Stomach (tissue), 19 donors: ENCODE measurements around the gene FMC1. TPM values are rescaled to one million over a fixed set of nuclear protein-coding genes. Genes with fewer than 3 reads are reported as not detected.

Experiments used
- DNase-seq, 2 donors: peaks; one replicate each; pipeline versions ENCODE4 v3.0.0 to v3.0.0-alpha.2; 2013 to 2019
- H3K27ac ChIP-seq, 5 donors: fragments of 200-600 bp in 4 of 5; sonication (generic) in 4 of 5; one replicate each; pipeline ENCODE4 v1.5.1; 2013 to 2019; ENCODE audit warnings: mild to moderate bottlenecking in 1 of 5, moderate library complexity in 1 of 5
- H3K27me3 ChIP-seq, 3 donors: fragments of 200-600 bp; sonication (generic); one replicate each; pipeline ENCODE4 v1.5.1; 2017 to 2019; ENCODE audit warnings: mixed run types in 1 of 3
- H3K36me3 ChIP-seq, 4 donors: fragments of 200-600 bp; sonication (generic); 1 replicate in 3 of 4; 2 replicates in 1 of 4; pipeline ENCODE4 v1.5.1; 2016 to 2019
- H3K4me1 ChIP-seq, 4 donors: fragments of 200-600 bp; sonication (generic); one replicate each; pipeline ENCODE4 v1.5.1; 2016 to 2019
- H3K4me3 ChIP-seq, 4 donors: fragments of 200-600 bp; sonication (generic) in 3 of 4; one replicate each; pipeline ENCODE4 v1.5.1; 2016 to 2019; ENCODE audit warnings: mild to moderate bottlenecking in 1 of 4
- H3K9me3 ChIP-seq, 4 donors: fragments of 200-600 bp; sonication (generic); one replicate each; pipeline ENCODE4 v1.5.1; 2016 to 2019
- EP300 ChIP-seq: sonication (generic); formaldehyde crosslinking; IDR thresholded peaks from one replicate; pipeline ENCODE4 v1.6.1; 2017; ENCODE audit warnings: antibody characterized with exemption
- POLR2A ChIP-seq, 4 donors: fragments of 450-650 bp; IDR thresholded peaks; one replicate each; pipeline ENCODE4 v1.6.1; 2016; ENCODE audit warnings: antibody characterized with exemption in 4 of 4, control low read depth in 2 of 4, mild to moderate bottlenecking in 1 of 4, moderate library complexity in 1 of 4
- POLR2AphosphoS5 ChIP-seq, 3 donors: sonication (generic); formaldehyde crosslinking; IDR thresholded peaks; one replicate each; pipeline ENCODE4 v1.6.1; 2016; ENCODE audit warnings: antibody characterized with exemption in 3 of 3
- WGBS, 5 donors: extraction: QIAGEN DNeasy Blood & Tissue Kit in 3 of 5; methylation state at CpG; one replicate each; pipeline versions ENCODE4 v1.1.5 to v1.1.7; 2013 to 2018; 5-methylcytosine and 5-hydroxymethylcytosine counted together
- intact Hi-C: fragments of 100-400 bp; cut with DNase I; formaldehyde crosslinking; loops from one replicate; pipeline ENCODE4 v1.15.1; 2023; ENCODE audit warnings: low total_unique reads
- long read RNA-seq, 10 donors: transcript quantifications; one replicate each; lab custom pipeline, GENCODE V29; 2026
- polyA plus RNA-seq, 3 donors: library from polyadenylated mRNA; stranded (reverse); fragments of 200-250 nt; gene quantifications; one replicate each; pipeline ENCODE4 v1.2.3, GENCODE V29; 2013
- total RNA-seq, 5 donors: library from RNA; depleted of rRNA; stranded (reverse); fragments of >200 nt; gene quantifications; one replicate each; pipeline versions ENCODE4 v1.1.0 to v1.2.3, GENCODE V29; 2014 to 2016
- TF ChIP-seq, protein P1 (sequence below), 7 experiments: fragments of 450-650 bp in 4 of 7; fragments of 200-600 bp in 3 of 7; sonication (generic) in 3 of 7; IDR thresholded peaks; one replicate each; pipeline ENCODE4 v1.5.1; 2016 to 2019; ENCODE audit warnings: antibody characterized with exemption in 7 of 7, control low read depth in 2 of 7, mild to moderate bottlenecking in 1 of 7
- donor health status: healthy with polysubstance abuse.
- donor health status: Bipolar disorder and iron deficiency.
- donor health status: healthy.

FMC1 gene, protein sequence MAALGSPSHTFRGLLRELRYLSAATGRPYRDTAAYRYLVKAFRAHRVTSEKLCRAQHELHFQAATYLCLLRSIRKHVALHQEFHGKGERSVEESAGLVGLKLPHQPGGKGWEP
- total RNA-seq (10 to 100 TPM in 3 of 5 donors, 1 to 10 TPM in 1, not detected in 1; 6.2 to 13.6 (median 11.0) TPM), polyA plus RNA-seq (10 to 100 TPM; 21.5 to 42.6 (median 23.5) TPM)
- long read RNA-seq, donor 1, transcript FMC1-201 (2 exons, 1,210 nt), result major isoform, 16 of 17 reads
- long read RNA-seq, donor 1, partial matches to known transcripts, result 0 of 17 reads
- long read RNA-seq, donor 1, other reads (novel, unspliced or antisense), result 0 of 17 reads
- long read RNA-seq, donor 2, transcript FMC1-201 (2 exons, 1,210 nt), result major isoform, 10 of 10 reads
- long read RNA-seq, donor 2, partial matches to known transcripts, result 0 of 10 reads
- long read RNA-seq, donor 2, other reads (novel, unspliced or antisense), result 0 of 10 reads
- long read RNA-seq, donor 3, transcript FMC1-201 (2 exons, 1,210 nt), result major isoform, 14 of 14 reads
- long read RNA-seq, donor 3, partial matches to known transcripts, result 0 of 14 reads
- long read RNA-seq, donor 3, other reads (novel, unspliced or antisense), result 0 of 14 reads
- long read RNA-seq, donor 4, partial matches to known transcripts, result 0 of 3 reads
- long read RNA-seq, donor 4, other reads (novel, unspliced or antisense), result 0 of 3 reads
- long read RNA-seq, donor 5, transcript FMC1-201 (2 exons, 1,210 nt), result major isoform, 27 of 38 reads
- long read RNA-seq, donor 5, partial matches to known transcripts, result 9 of 38 reads
- long read RNA-seq, donor 5, other reads (novel, unspliced or antisense), result 0 of 38 reads
- long read RNA-seq, donor 6, transcript FMC1-201 (2 exons, 1,210 nt), result major isoform, 62 of 65 reads
- long read RNA-seq, donor 6, partial matches to known transcripts, result 0 of 65 reads
- long read RNA-seq, donor 6, other reads (novel, unspliced or antisense), result 0 of 65 reads
- long read RNA-seq, donor 7, transcript FMC1-201 (2 exons, 1,210 nt), result major isoform, 37 of 39 reads
- long read RNA-seq, donor 7, partial matches to known transcripts, result 0 of 39 reads
- long read RNA-seq, donor 7, other reads (novel, unspliced or antisense), result 0 of 39 reads
- long read RNA-seq, donor 8, transcript FMC1-201 (2 exons, 1,210 nt), result major isoform, 51 of 58 reads
- long read RNA-seq, donor 8, partial matches to known transcripts, result 7 of 58 reads
- long read RNA-seq, donor 8, other reads (novel, unspliced or antisense), result 0 of 58 reads
- long read RNA-seq, donor 9, transcript FMC1-201 (2 exons, 1,210 nt), result major isoform, 24 of 26 reads
- long read RNA-seq, donor 9, partial matches to known transcripts, result 0 of 26 reads
- long read RNA-seq, donor 9, other reads (novel, unspliced or antisense), result 0 of 26 reads
- long read RNA-seq, donor 10, transcript FMC1-201 (2 exons, 1,210 nt), result major isoform, 17 of 18 reads
- long read RNA-seq, donor 10, partial matches to known transcripts, result 0 of 18 reads
- long read RNA-seq, donor 10, other reads (novel, unspliced or antisense), result 0 of 18 reads

DNA sequence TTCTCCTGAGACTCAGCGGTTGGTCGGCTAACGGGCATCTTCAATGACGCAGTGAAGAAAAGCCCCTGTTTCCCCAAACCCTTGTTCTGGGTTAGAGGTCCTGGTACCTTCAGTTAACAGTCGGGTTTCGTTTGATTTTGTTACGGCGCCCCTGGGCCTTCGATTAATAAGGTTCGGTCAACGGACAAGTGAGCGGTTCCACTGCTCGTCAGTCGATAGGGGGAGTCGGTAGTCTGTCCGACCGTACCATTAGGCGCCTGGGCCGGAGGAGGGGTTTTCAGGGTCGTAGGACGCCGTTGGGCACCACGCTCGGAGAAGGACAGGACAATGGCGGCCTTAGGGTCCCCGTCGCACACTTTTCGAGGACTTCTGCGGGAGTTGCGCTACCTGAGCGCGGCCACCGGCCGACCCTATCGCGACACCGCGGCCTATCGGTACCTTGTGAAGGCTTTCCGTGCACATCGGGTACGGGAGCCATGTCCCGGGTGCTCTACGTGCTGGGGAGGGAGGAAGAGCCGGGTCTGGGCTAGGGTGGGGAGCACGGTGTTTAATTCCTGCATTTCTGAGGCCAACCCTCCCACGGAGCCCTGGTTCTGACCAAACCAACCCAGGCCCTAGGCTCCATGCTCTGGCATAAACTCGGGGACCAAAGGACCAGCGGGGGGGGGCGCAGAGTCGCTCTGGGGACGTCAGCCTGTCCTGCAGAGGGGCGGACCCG lies at the start of gene FMC1:
FMC1 (plus strand) TSS at position 280 of the 718 bp plus-strand sequence; CDS start at position 328, 48 bp downstream.
- peak within 1 kb of the TSS; percentile 57 to 95 (median 72) for H3K4me3 ChIP-seq
- DNase-seq, result peak; percentile 93 to 98
- WGBS, 5 donors, result 0 to 1% (median 0%) methylated on average over 32 to 54 of the region's 54 CpGs
- no peaks in the 10 kb centered on the region for H3K27me3 ChIP-seq
- TF ChIP-seq, protein P1, sequence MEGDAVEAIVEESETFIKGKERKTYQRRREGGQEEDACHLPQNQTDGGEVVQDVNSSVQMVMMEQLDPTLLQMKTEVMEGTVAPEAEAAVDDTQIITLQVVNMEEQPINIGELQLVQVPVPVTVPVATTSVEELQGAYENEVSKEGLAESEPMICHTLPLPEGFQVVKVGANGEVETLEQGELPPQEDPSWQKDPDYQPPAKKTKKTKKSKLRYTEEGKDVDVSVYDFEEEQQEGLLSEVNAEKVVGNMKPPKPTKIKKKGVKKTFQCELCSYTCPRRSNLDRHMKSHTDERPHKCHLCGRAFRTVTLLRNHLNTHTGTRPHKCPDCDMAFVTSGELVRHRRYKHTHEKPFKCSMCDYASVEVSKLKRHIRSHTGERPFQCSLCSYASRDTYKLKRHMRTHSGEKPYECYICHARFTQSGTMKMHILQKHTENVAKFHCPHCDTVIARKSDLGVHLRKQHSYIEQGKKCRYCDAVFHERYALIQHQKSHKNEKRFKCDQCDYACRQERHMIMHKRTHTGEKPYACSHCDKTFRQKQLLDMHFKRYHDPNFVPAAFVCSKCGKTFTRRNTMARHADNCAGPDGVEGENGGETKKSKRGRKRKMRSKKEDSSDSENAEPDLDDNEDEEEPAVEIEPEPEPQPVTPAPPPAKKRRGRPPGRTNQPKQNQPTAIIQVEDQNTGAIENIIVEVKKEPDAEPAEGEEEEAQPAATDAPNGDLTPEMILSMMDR (IDR thresholded peaks at IDR 0.05), result peak in 5 of 7 experiments; percentile 15 to 59 (median 32)
- TF ChIP-seq POLR2AphosphoS5 (IDR thresholded peaks at IDR 0.05) (peak in 2 of 3 donors; percentile 78 to 87), POLR2A (IDR thresholded peaks at IDR 0.05) (peak in 2 of 4 donors; percentile 23 to 54), EP300 (no peak)
- H3K36me3 ChIP-seq, result peaks cover 0 to 11% (median 10%) of the 10 kb centered on the region in 4 donors
- H3K27ac ChIP-seq, result peak within 1 kb of the TSS; percentile 97 to 100 (median 100)
- intact Hi-C loops, result no loop called here
- H3K4me1 ChIP-seq, result peaks cover 8 to 22% (median 14%) of the 10 kb centered on the region in 4 donors
- no peaks in the 10 kb centered on the region for H3K9me3 ChIP-seq

DNA sequence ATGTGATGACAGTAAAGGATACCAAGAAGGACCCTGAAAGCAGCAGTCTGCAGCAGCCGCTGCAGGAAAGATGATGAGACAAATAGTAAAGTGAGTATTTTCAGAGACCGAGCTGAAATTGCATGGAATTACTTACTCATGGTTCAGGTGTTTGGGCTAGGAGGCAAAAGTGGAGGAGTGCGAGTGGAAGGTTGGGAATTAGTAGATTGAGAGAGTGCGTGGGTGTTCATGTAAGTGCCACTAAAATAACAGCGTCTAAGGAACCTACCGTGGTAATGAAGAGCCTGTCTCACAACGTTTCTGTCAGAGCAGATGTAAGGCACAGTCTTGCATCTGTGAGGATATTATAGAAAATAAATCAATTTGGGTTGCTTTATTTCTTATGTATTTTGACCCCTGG lies 48.3 kb upstream of the FMC1 start:
- H3K4me3 ChIP-seq, result no peak overlapping the region
- H3K9me3 ChIP-seq, result no peaks in the 10 kb centered on the region
- no peak for DNase-seq
- WGBS, 5 donors, result 89 to 91% (median 89%) methylated on average over 7 of the region's 7 CpGs
- intact Hi-C loops, result no loop called here
- peaks cover 0 to 52% (median 50%) of the 10 kb centered on the region in 4 donors for H3K36me3 ChIP-seq
- peaks cover 0 to 14% (median 8%) of the 10 kb centered on the region in 4 donors for H3K4me1 ChIP-seq
- H3K27ac ChIP-seq, result no peak overlapping the region
- TF ChIP-seq POLR2AphosphoS5 (IDR thresholded peaks at IDR 0.05) (no peak), EP300 (no peak), POLR2A (IDR thresholded peaks at IDR 0.05) (no peak)
- TF ChIP-seq, protein P1 (IDR thresholded peaks at IDR 0.05), result no peak
- no peaks in the 10 kb centered on the region for H3K27me3 ChIP-seq

DNA sequence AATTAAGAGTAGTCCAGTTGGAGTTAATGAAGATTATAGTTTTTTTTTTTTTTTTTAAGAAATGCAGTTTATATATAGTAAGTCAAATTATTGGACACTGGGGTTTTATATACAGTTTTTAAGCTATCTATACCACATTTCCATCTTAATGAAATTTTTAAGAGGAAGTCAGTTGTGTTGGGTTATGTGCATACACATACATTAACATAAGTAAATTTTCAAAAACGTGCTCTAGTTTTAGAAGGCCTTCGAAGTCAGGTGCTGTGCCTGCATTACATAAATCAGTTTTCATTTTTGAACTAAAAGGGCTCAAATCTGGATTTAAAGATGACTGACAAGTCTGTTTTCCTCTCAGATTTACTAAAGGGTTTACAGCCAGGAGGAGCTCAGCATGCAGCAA lies 47.6 kb upstream of the FMC1 start:
- Histone ChIP-seq H3K36me3 (peaks cover 0 to 52% (median 49%) of the 10 kb centered on the region in 4 donors), H3K4me1 (peaks cover 2 to 21% (median 12%) of the 10 kb centered on the region in 4 donors), H3K27me3 (no peaks in the 10 kb centered on the region), H3K4me3 (no peak overlapping the region), H3K9me3 (no peaks in the 10 kb centered on the region), H3K27ac (no peak overlapping the region)
- TF ChIP-seq POLR2AphosphoS5 (IDR thresholded peaks at IDR 0.05), result no peak
- TF ChIP-seq, protein P1 (IDR thresholded peaks at IDR 0.05), result no peak
- intact Hi-C loops, result no loop called here
- 55 to 78% (median 70%) methylated on average over 2 of the region's 2 CpGs for WGBS, 5 donors
- no peak for DNase-seq
